Stimulated activated CD4-positive, alpha-beta T cell treated with anti-CD3 and anti-CD28 coated beads, Interleukin-2, amount 100 ng/mL, for 4 hours (primary cell): Measurements from ENCODE around the gene EID3.
"Not testable (repeated sequence)": the region's sequence is repeated elsewhere in the genome, so short reads cannot be mapped to it uniquely, and the experiment has no call there.

Experiments used
- DNase-seq: peaks from one replicate; pipeline ENCODE4 v3.0.0-alpha.2; 2020; ENCODE audit warnings: low read depth

The EID3 gene

GRCh38 chr12:104313568-104314241, 10.2 kb downstream of the EID3 start:
- DNase-seq: no peak

DNA sequence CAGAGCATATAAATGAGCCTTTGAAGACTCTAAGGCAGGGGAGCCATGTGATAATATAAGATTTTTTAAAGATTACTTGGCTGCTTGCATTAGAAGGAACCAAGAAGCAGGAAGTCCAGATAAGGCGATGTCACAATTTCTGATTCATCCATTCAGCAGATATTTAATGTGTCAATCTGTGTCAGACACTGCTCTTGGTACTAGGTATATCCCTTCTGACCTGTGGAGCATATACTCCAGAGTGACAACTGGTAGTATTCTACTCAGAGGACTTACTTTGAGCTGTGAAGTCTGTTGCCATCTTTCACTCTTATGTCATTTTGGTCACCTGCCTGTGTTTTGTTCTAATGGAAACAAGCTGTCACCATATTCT, 10.7 kb downstream of the EID3 start:
- no peak for DNase-seq

DNA sequence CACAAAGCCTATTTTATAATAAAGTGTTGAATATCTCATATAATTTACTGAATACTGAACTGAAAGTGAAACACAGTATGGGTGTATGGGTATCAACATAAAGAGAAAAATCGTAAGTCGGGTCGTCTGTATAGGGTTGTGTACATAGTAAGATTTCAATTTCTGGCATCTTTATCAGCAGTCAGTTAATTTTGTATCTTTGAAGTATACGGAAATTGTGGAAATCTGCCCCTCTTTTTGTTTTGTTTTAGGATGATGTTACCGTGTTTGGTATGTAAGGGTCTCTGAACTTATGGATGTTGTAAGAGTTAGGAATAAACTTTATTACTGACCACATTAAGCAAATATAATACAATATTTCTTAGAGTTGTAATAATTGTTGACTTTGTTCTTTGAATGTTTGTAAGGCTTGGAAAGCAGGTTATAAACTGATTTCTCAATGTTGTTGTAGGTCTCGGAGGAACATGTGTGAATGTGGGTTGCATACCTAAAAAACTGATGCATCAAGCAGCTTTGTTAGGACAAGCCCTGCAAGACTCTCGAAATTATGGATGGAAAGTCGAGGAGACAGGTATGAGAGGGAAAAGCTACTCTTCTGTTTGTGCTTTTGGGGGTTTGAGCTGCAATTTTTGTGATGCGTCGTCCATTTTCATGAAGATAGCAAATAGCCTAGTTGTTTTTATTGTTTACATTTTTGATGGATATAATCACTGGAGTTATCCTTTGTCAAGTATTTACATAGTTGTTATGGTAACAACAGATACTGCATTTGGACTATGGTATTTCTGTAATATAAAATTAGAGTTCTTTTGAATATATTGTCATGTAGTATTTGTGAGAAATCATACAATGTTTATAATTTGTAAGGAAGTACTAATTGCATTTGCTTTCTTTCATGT, 12.0 kb downstream of the EID3 start:
- DNase-seq: no peak

DNA sequence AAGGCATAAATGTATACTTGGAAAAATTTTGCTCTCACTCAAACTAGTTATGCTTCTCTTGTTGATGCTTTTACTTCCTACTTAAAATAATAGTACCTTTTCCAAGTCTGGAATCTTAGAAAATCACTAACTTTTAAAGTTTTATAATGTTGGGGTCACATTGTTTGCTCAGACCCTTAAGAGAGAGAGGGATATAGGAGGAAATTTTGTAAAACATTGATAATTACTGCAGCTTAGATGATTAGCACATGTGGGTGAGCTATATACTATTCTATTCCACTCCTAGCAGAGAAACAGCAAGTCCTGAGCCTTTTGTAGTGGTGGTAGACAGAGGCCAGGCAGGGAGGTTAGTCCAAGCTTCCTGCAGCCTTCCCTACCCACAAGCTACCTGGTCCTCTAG, 13.4 kb downstream of the EID3 start:
- no peak for DNase-seq

DNA sequence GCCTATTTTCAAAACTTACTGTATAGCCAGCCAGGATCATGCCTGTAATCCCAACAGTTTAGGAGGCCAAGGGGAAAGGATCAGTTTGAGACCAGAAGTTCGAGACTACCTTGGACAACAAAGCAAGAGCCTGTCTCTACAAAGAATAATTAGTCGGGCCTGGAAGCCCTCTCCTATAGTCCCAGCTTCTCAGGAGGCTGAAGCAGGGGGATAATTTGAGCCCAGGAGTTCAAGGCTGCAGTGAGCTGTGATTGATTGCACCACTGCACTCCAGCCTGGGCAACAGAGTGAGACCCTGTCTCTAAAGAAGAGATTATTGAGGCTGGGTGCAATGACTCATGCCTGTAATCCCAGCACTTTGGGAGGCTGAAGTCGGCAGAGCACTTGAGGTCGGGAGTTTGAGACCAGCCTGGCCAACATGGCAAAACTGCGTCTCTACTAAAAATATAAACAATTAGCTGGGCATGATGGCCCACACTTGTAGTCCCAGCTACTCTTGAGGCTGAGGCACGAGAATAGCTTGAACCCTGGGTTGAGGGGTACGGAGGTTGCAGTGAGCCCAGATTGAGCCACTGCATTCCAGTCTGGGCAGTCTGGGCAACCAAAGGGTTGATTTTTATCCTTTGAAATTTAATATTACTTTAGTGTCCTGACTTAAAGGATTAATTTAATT, 14.1 kb downstream of the EID3 start:
- no peak for DNase-seq

DNA sequence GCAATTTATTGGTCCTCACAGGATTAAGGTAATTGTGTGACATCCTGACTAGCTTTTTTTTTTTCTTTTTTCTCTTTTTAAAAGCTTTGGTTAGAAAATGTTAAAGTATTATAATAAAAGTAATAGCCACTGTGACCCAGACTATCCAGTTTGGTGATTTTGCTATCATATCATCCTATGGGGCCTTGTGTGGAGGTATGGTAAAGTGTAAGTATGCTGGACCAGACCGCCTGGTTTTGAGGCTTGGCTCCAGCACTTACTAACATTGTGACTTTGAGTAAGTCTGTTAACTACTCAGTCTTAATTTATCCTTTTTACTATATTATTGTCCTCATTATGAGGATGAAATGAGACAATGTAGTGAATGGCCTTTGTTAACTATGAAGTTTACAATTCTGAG, 15.5 kb downstream of the EID3 start:
- no peak for DNase-seq

- no peak for DNase-seq
Measured at GRCh38 chr12:104319918-104320626, 16.5 kb downstream of the EID3 start.

GRCh38 chr12:104320627-104321024, 17.1 kb downstream of the EID3 start:
- no peak for DNase-seq

- no peak for DNase-seq
Measured at GRCh38 chr12:104321949-104322348, 18.4 kb downstream of the EID3 start.

- DNase-seq: not testable (repeated sequence)
Measured at GRCh38 chr12:104322533-104322932, 19.0 kb downstream of the EID3 start.

DNA sequence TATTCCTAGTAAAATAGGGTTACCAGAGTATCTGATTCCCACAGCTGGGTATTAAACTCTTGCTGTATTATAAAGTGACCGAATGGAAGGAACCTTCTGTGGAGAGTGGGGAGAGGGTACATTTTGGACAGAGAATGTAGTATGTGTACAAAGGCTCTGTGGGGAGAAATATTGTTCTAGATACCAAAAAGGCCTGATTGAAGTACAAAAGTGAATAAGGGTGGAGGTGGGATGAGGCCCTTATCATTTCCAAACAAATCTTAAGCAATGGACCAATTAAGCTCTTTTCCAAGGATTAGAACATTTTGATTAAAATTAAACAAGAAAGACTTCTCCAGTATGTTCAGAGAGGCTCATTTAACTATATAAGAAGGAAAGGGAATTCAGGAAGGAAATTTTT, 20.4 kb downstream of the EID3 start:
- no peak for DNase-seq

GRCh38 chr12:104328278-104328677, 24.7 kb downstream of the EID3 start:
- not testable (repeated sequence) for DNase-seq

GRCh38 chr12:104328790-104329189, 25.3 kb downstream of the EID3 start:
- no peak for DNase-seq

GRCh38 chr12:104329707-104330532, 26.4 kb downstream of the EID3 start:
- DNase-seq: no peak

DNA sequence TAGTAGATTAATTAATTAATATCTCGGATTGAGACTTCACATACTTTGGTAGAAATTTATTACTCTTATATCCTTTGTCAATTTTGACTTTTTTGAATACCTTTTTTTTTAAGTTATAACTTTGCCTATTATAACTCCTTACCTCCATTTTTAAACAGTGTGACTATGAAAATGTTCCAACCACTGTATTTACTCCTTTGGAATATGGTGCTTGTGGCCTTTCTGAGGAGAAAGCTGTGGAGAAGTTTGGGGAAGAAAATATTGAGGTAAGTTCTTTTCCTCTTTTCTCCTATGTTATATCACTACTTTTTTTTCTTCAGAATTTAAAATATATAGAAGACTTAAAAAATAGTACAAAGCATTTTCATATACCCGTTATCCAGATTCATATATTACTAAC, 27.8 kb downstream of the EID3 start:
- DNase-seq: no peak

GRCh38 chr12:104332273-104332672, 28.7 kb downstream of the EID3 start:
- not testable (repeated sequence) for DNase-seq

DNA sequence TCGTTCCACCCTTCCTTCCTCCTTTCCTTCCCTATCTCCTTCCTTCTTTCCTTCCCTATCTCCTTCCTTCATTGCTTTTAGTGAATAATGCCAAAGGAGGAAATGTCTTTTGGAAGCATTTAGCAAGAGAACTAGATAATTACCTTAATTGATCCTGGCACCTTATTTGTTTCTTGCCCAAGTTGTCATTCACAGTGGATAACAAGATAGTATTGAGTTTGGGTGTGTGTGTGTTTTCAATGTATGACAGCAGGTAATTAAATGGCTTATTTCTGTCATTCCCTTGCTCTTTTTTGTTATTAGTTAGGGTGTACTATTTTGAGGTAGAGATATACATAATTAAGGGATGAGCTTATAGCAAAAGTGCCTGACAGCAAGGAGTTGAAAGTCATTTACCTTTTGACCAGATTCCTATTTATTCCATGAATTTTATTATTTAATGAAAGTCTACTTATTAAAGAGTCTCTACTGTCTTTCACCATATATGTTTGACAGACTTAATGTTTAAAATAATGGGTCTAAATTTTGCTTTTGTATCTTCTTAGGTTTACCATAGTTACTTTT, 30.2 kb downstream of the EID3 start:
- no peak for DNase-seq

DNA sequence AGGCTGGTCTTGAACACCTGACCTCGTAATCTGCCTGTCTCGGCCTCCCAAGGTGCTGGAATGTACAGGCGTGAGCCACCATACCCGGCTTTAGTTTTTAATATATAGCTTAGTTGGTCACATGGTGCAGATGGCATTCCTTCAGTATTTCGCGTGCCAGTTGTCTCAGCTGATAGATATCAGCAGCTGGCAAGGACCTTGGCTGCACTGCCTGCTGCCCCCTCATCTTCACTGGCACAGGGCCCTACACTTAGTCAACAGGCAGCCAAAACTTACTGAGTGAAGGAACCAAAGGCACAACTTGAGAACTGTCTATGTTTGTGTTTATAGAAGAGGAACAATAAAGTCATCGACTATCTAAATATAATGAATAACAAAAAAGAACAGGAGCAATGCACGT, 31.0 kb downstream of the EID3 start:
- DNase-seq: no peak

DNA sequence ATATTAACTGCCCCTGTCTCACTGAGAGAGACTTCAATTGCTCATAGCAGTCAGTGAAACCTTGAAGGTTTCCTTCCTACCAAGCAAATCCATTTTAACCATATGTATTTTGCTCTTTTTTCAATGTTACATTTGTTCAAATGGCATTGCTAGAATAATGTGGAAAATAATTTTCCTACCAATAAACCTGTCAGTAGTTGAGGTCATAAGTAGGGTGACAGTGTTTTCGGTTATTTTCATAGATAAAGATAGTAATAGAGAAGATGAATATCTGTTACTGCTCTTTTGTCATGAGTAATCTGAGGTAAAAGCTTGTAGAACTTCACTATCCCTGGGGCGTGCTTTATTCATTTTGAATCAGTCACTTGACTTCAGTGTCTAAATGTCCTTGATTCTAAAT, 32.6 kb downstream of the EID3 start:
- no peak for DNase-seq

DNA sequence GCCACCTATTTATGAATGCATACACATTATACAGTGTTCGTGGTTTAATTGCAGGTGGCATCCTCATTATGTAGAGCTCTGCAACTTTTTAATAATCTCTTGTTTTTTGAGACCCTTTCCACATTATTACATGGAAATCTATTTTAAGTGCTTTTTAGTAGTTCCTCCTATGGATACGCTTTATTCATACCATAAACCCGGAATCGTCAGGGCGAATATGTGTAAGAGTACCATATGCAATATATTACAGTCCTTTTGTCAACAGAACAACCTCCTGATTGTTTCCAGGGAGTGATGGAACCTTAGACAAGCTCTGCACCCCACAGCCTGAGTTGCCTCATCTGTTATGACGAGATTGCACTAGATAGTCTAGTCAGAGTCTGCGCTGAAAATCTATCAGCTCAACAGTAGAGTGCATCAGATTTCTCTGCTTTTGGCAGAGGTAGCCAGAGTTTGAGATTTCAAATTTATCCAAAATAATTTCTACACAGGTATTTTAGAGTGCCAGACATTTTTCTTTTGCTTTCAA, 33.6 kb downstream of the EID3 start:
- no peak for DNase-seq

- no peak for DNase-seq
Measured at GRCh38 chr12:104339663-104340062, 36.1 kb downstream of the EID3 start.
